H1 (cell line): ENCODE results near the gene CISTR. TPM values are rescaled to one million over a fixed set of nuclear protein-coding genes. Genes with fewer than 3 reads are reported as not detected.

ENCODE experiments used
- CTCF ChIA-PET: fragments of 300-600 bp; sonication (Branson Sonifier 250); formaldehyde crosslinking; loops from one replicate; lab custom pipeline; 2021; ENCODE audit not compliant: partially characterized antibody; lab: Charles Lee
- POLR2A ChIA-PET: fragments of 300-600 bp; sonication (Branson Sonifier 250); formaldehyde crosslinking; loops from one replicate; lab custom pipeline; 2021; ENCODE audit warnings: inconsistent platforms; ENCODE audit not compliant: partially characterized antibody; lab: Charles Lee
- DNase-seq, 2 experiments: peaks; one replicate each; pipeline versions ENCODE4 v3.0.0 to v3.0.0-alpha.2; 2010 to 2022; ENCODE audit warnings: low spot score in 2 of 2, low read depth in 1 of 2, mixed read lengths in 1 of 2
- FAIRE-seq: peaks from 2 replicates; lab custom pipeline; 2011; peaks lifted over from hg19 to GRCh38; lab: Jason Lieb, UNC
- H2AFZ ChIP-seq: 2 replicates; pipeline ENCODE4 v1.8.1; 2012; ENCODE audit warnings: low read length, inconsistent platforms
- H2AK5ac ChIP-seq: 2 replicates; pipeline ENCODE4 v1.6.1; 2013; ENCODE audit warnings: low read depth, low read length
- H2BK120ac ChIP-seq: replicated peaks from 2 replicates; pipeline ENCODE3; 2013; ENCODE audit warnings: low read depth, low read length, inconsistent platforms
- H2BK12ac ChIP-seq: 2 replicates; pipeline ENCODE4 v1.6.1; 2013; ENCODE audit warnings: low read depth, low read length
- H2BK15ac ChIP-seq: 2 replicates; pipeline ENCODE4 v1.6.1; 2013; ENCODE audit warnings: low read length
- H2BK20ac ChIP-seq: 2 replicates; pipeline ENCODE4 v1.6.1; 2013; ENCODE audit warnings: low read length
- H2BK5ac ChIP-seq: 2 replicates; pipeline ENCODE4 v1.6.1; 2013; ENCODE audit warnings: low read depth, low read length
- H3K14ac ChIP-seq: 2 replicates; pipeline ENCODE4 v1.6.1; 2013; ENCODE audit warnings: inconsistent platforms; ENCODE audit not compliant: insufficient read length
- H3K18ac ChIP-seq: 2 replicates; pipeline ENCODE4 v1.6.1; 2013; ENCODE audit warnings: low read length; ENCODE audit errors: extremely low read depth
- H3K23ac ChIP-seq: 2 replicates; pipeline ENCODE4 v1.6.1; 2013; ENCODE audit warnings: inconsistent platforms; ENCODE audit not compliant: insufficient read length
- H3K23me2 ChIP-seq: 2 replicates; pipeline ENCODE4 v1.6.1; 2013; ENCODE audit warnings: low read depth, low read length
- H3K27ac ChIP-seq: 2 replicates; pipeline ENCODE4 v1.6.1; 2011; ENCODE audit warnings: low read depth, low read length, inconsistent platforms
- H3K27me3 ChIP-seq, 4 experiments: replicated peaks in 1 of 4; 1 replicate in 1 of 4; 2 replicates in 3 of 4; pipeline versions ENCODE4 v1.6.1 to v1.8.1; 2011 to 2013; ENCODE audit warnings: low read length in 3 of 4, mild to moderate bottlenecking in 3 of 4, inconsistent platforms in 2 of 4, mixed read lengths in 2 of 4, moderate library complexity in 1 of 4; ENCODE audit not compliant: control insufficient read depth in 3 of 4, insufficient read depth in 3 of 4; ENCODE audit errors: extremely low read depth in 1 of 4
- H3K36me3 ChIP-seq, 4 experiments: 2 replicates each; pipeline versions ENCODE4 v1.6.1 to v1.8.1; 2011 to 2013; ENCODE audit warnings: mild to moderate bottlenecking in 4 of 4, low read length in 3 of 4, moderate library complexity in 2 of 4, control low read depth in 1 of 4, inconsistent platforms in 1 of 4; ENCODE audit not compliant: insufficient read depth in 4 of 4, control insufficient read depth in 2 of 4
- H3K4ac ChIP-seq: replicated peaks from 2 replicates; pipeline ENCODE3; 2013; ENCODE audit warnings: low read length, low read depth, mixed read lengths, inconsistent platforms; ENCODE audit not compliant: insufficient read length
- H3K4me1 ChIP-seq, 4 experiments: replicated peaks in 1 of 4; 1 replicate in 1 of 4; 2 replicates in 3 of 4; pipeline versions ENCODE4 v1.6.1 to v1.8.1; 2011 to 2013; ENCODE audit warnings: low read length in 3 of 4, inconsistent platforms in 2 of 4, mixed read lengths in 1 of 4; ENCODE audit not compliant: insufficient read depth in 4 of 4, control insufficient read depth in 3 of 4
- H3K4me2 ChIP-seq, 2 experiments: 2 replicates each; pipeline versions ENCODE4 v1.6.1 to v1.8.1; 2011 to 2013; ENCODE audit warnings: low read depth in 2 of 2, low read length in 2 of 2, control low read depth in 1 of 2, inconsistent platforms in 1 of 2, mild to moderate bottlenecking in 1 of 2; ENCODE audit not compliant: insufficient read depth in 1 of 2
- H3K4me3 ChIP-seq, 4 experiments: fragments of 200-600, 300-600 bp in 1 of 4; sonication (generic), shearing (Covaris generic), sonication (Bioruptor Twin) in 1 of 4; 2 replicates each; pipeline versions ENCODE4 v1.5.1 to v1.8.1; 2011 to 2016; ENCODE audit warnings: low read length in 4 of 4, low read depth in 3 of 4, control low read depth in 2 of 4, inconsistent platforms in 2 of 4, mild to moderate bottlenecking in 2 of 4, mixed read lengths in 1 of 4, moderate library complexity in 1 of 4; ENCODE audit not compliant: insufficient read depth in 2 of 4; ENCODE audit errors: extremely low read depth in 1 of 4
- H3K56ac ChIP-seq: replicated peaks from 2 replicates; pipeline ENCODE3; 2013; ENCODE audit warnings: low read depth, mild to moderate bottlenecking, mixed read lengths, low read length, inconsistent platforms; ENCODE audit not compliant: insufficient read length
- H3K79me1 ChIP-seq: 2 replicates; pipeline ENCODE4 v1.6.1; 2013; ENCODE audit warnings: low read depth, low read length, control low read depth
- H3K79me2 ChIP-seq, 2 experiments: 2 replicates each; pipeline versions ENCODE4 v1.6.1 to v1.8.1; 2012 to 2013; ENCODE audit warnings: low read length in 2 of 2, mild to moderate bottlenecking in 2 of 2, inconsistent platforms in 1 of 2; ENCODE audit not compliant: insufficient read depth in 2 of 2, control insufficient read depth in 1 of 2
- H3K9ac ChIP-seq, 4 experiments: replicated peaks in 1 of 4; 1 replicate in 1 of 4; 2 replicates in 3 of 4; pipeline versions ENCODE4 v1.6.1 to v1.8.1; 2011 to 2013; ENCODE audit warnings: low read depth in 3 of 4, low read length in 3 of 4, control low read depth in 2 of 4, mild to moderate bottlenecking in 2 of 4, moderate library complexity in 2 of 4, inconsistent platforms in 1 of 4; ENCODE audit errors: extremely low read depth in 1 of 4
- H3K9me3 ChIP-seq, 2 experiments: 2 replicates each; pipeline versions ENCODE4 v1.6.1 to v1.8.1; 2012 to 2013; ENCODE audit warnings: mild to moderate bottlenecking in 2 of 2, moderate library complexity in 2 of 2, control low read depth in 1 of 2, inconsistent platforms in 1 of 2, low read depth in 1 of 2, low read length in 1 of 2, mixed read lengths in 1 of 2; ENCODE audit not compliant: insufficient read depth in 2 of 2
- H4K20me1 ChIP-seq, 2 experiments: replicated peaks in 1 of 2; 2 replicates each; pipeline versions ENCODE3 to v1.8.1; 2011 to 2013; ENCODE audit warnings: inconsistent platforms in 2 of 2, low read length in 2 of 2, mild to moderate bottlenecking in 1 of 2; ENCODE audit not compliant: insufficient read depth in 2 of 2, control insufficient read depth in 1 of 2
- H4K5ac ChIP-seq: 2 replicates; pipeline ENCODE4 v1.6.1; 2013; ENCODE audit warnings: low read length, low read depth, mixed read lengths, inconsistent platforms; ENCODE audit not compliant: insufficient read length
- H4K8ac ChIP-seq: 2 replicates; pipeline ENCODE4 v1.8.0; 2013; ENCODE audit warnings: mild to moderate bottlenecking, moderate library complexity, low read length, inconsistent platforms; ENCODE audit not compliant: insufficient read depth; ENCODE audit errors: extremely low read depth
- H4K91ac ChIP-seq: replicated peaks from 2 replicates; pipeline ENCODE3; 2013; ENCODE audit warnings: low read length, mixed read lengths, inconsistent platforms; ENCODE audit not compliant: insufficient read length
- ASH2L ChIP-seq: fragments of 200-600, 300-600 bp; sonication (generic); IDR thresholded peaks from one replicate; pipeline ENCODE4 v1.7.1; 2017; ENCODE audit warnings: low read length
- BACH1 ChIP-seq: IDR thresholded peaks from 2 replicates; pipeline ENCODE4 v1.6.1; 2012; ENCODE audit warnings: low read length, improper control_type of control experiment
- BRCA1 ChIP-seq: IDR thresholded peaks from 2 replicates; pipeline ENCODE4 v1.6.1; 2012; ENCODE audit warnings: low read depth, low read length, improper control_type of control experiment
- CEBPB ChIP-seq: IDR thresholded peaks from 2 replicates; pipeline ENCODE4 v1.6.1; 2012; ENCODE audit warnings: low read depth, low read length
- GABPA ChIP-seq: IDR thresholded peaks from 2 replicates; pipeline ENCODE4 v1.6.1; 2011; ENCODE audit warnings: mild to moderate bottlenecking, low read length, moderate library complexity, borderline replicate concordance; ENCODE audit not compliant: insufficient read depth
- JUND ChIP-seq: IDR thresholded peaks from 2 replicates; pipeline ENCODE4 v1.6.1; 2011; ENCODE audit warnings: mild to moderate bottlenecking, improper control_type of control experiment, low read length
- MAFK ChIP-seq: IDR thresholded peaks from 2 replicates; pipeline ENCODE4 v1.6.1; 2012; ENCODE audit warnings: low read depth, mild to moderate bottlenecking, improper control_type of control experiment, low read length
- MAX ChIP-seq: IDR thresholded peaks from 2 replicates; pipeline ENCODE4 v1.6.1; 2012; ENCODE audit warnings: inconsistent platforms
- POLR2A ChIP-seq, 2 experiments: IDR thresholded peaks; 1 replicate in 1 of 2; 2 replicates in 1 of 2; pipeline ENCODE4 v1.6.1; 2011; ENCODE audit warnings: low read depth in 2 of 2, low read length in 2 of 2, mild to moderate bottlenecking in 2 of 2; ENCODE audit errors: control extremely low read depth in 1 of 2
- POU5F1 ChIP-seq: IDR thresholded peaks from 2 replicates; pipeline ENCODE4 v1.6.1; 2011; ENCODE audit warnings: low read depth, mild to moderate bottlenecking, low read length, moderate library complexity
- RBBP5 ChIP-seq: IDR thresholded peaks from 2 replicates; pipeline ENCODE4 v1.7.1; 2012; ENCODE audit warnings: low read depth, mild to moderate bottlenecking, inconsistent platforms, low read length, moderate library complexity, borderline replicate concordance
- SIX5 ChIP-seq: IDR thresholded peaks from 2 replicates; pipeline ENCODE4 v1.6.1; 2011; ENCODE audit warnings: mild to moderate bottlenecking, low read depth, low read length
- SP1 ChIP-seq: IDR thresholded peaks from 2 replicates; pipeline ENCODE4 v1.6.1; 2011; ENCODE audit warnings: low read depth, low read length
- TEAD4 ChIP-seq: IDR thresholded peaks from 2 replicates; pipeline ENCODE4 v1.6.1; 2012; ENCODE audit warnings: low read depth, low read length, inconsistent platforms, mixed read lengths
- WGBS, 2 experiments: shearing (Covaris generic) in 1 of 2; methylation state at CpG; one replicate each; pipeline versions ENCODE4 v1.1.6 to v1.1.7; 2013 to 2015; ENCODE audit warnings: low lambda C conversion rate in 2 of 2, mixed read lengths in 2 of 2, inconsistent platforms in 1 of 2, low coverage in 1 of 2, missing lambda C conversion rate in 1 of 2; ENCODE audit not compliant: insufficient replicate concordance in 2 of 2, insufficient coverage in 1 of 2, insufficient read length in 1 of 2; ENCODE audit errors: extremely low coverage in 1 of 2, missing lambda C conversion rate in 1 of 2; 5-methylcytosine and 5-hydroxymethylcytosine counted together
- polyA plus RNA-seq, 7 experiments: library from polyadenylated mRNA; depleted of rRNA in 3 of 7; stranded (reverse) in 5 of 7; unstranded in 2 of 7; fragments of >200 nt in 5 of 7; fragments of 200-250 nt in 2 of 7; gene quantifications; 1 replicate in 5 of 7; 2 replicates in 1 of 7; 4 replicates in 1 of 7; pipeline versions ENCODE4 v1.2.1 to v1.2.3, GENCODE V29; 2011 to 2013; ENCODE audit warnings: missing spikeins in 2 of 7, mixed read lengths in 2 of 7
- total RNA-seq: library from RNA; stranded (reverse); fragmentation: NEBNext Ultra II Directional; extraction: Animal tissue kit (Norgen Biotek cat#: 25700); gene quantifications from 2 replicates; pipeline ENCODE4 v1.2.1, GENCODE V29; 2021

CISTR gene
- total and polyA plus RNA-seq, 2 of the 8 experiments (the other 6 are each of a cell fraction or from before 2014, with no cell fraction given) = not detected

GRCh38 chr12:53700567-53700966, 51.2 kb downstream of the CISTR start:
- whole genome bisulfite sequencing, 2 experiments = 79% methylated on average over 6 of the region's 6 CpGs; no CpG with 5 or more reads in 1 of the 2 experiments
- Histone ChIP-seq H4K5ac (no peak overlapping the region), H3K9ac (no peak overlapping the region), H3K9me3 (no peaks in the 10 kb centered on the region), H3K4me3 (no peak overlapping the region), H3K14ac (no peak overlapping the region), H4K91ac (no peak overlapping the region), H2BK20ac (no peak overlapping the region), H2BK120ac (no peak overlapping the region)
- CTCF ChIA-PET = interaction anchor here (0.6 to 7.1 kb wide), 16 partner anchors 9 to 105 kb away, joined by 3 to 194 read pairs (median 5); partner anchors contain the start of gene CALCOCO1
- TF ChIP-seq ASH2L (no peak), SIX5 (no peak), RBBP5 (no peak), CEBPB (no peak), GABPA (no peak), BACH1 (no peak), TEAD4 (no peak), SP1 (no peak), MAFK (no peak), JUND (no peak), POU5F1 (no peak), POLR2A (IDR thresholded peaks at IDR 0.05; ENCODE audit: control extremely low read depth in 1 of 2, low read depth in 2 of 2, low read length in 2 of 2) (no peak), MAX (no peak), BRCA1 (no peak)
- TF ChIP-seq, all 59 proteins: peak for 0
- H3K4ac ChIP-seq = no peak overlapping the region
- DNase-seq (no peak), FAIRE-seq (no peak)
- H2BK15ac ChIP-seq = no peak overlapping the region
- H3K23me2 ChIP-seq = peaks cover 7% of the 10 kb centered on the region
- H3K4me1 ChIP-seq = peaks cover 0 to 10% (median 5%) of the 10 kb centered on the region in 4 experiments; a peak in 5 of 7 replicates
- H4K8ac ChIP-seq = no peak overlapping the region
- no peak overlapping the region for H3K18ac ChIP-seq
- H3K79me2 ChIP-seq = no peaks in the 10 kb centered on the region
- H2BK5ac ChIP-seq = no peak overlapping the region
- H3K56ac ChIP-seq = no peak overlapping the region
- no peak overlapping the region for H2BK12ac ChIP-seq
- H2AK5ac ChIP-seq = no peak overlapping the region
- no peaks in the 10 kb centered on the region for H4K20me1 ChIP-seq
- H3K23ac ChIP-seq = no peak overlapping the region
- H3K36me3 ChIP-seq = no peaks in the 10 kb centered on the region
- H3K27ac ChIP-seq = no peak overlapping the region
- no peak overlapping the region for H3K4me2 ChIP-seq
- peaks cover 8 to 25% (median 22%) of the 10 kb centered on the region in 4 experiments for H3K27me3 ChIP-seq
- no peak overlapping the region for H2AFZ ChIP-seq
- POLR2A ChIA-PET = interaction anchor here (0.7 to 1.7 kb wide), 4 partner anchors 24 to 46 kb away, joined by 3 to 12 read pairs (median 4); partner anchors contain the start of gene ATP5MC2
- no peaks in the 10 kb centered on the region for H3K79me1 ChIP-seq
